GM12878 (cell line): ENCODE data around the gene MATN1. TPM values are rescaled to one million over a fixed set of nuclear protein-coding genes. Genes with fewer than 3 reads are reported as not detected.
A peak's percentile ranks its signal among the peaks of the same experiment; 100 is the strongest.

Experiments used
- ATAC-seq: fragments of 200-7000 bp; cut with Tn5 transposase; 3 replicates; pipeline ENCODE4 v1.9.1; 2020; ENCODE audit warnings: mild to moderate bottlenecking, moderate library complexity
- BruUV-seq: library from RNA; stranded (reverse); fragments of 400-500 nt; replicated peaks from 2 replicates; lab custom pipeline; 2021; lab: Mats Ljungman, UMichigan
- CTCF ChIA-PET: fragments of 300-600 bp; sonication (Branson Sonifier 250); formaldehyde crosslinking; extraction: SDS; loops from one replicate; lab custom pipeline; 2021; ENCODE audit warnings: inconsistent platforms; lab: Yijun Ruan, JAX
- POLR2A ChIA-PET: fragments of 350-600 bp; formaldehyde crosslinking; extraction: SDS; loops from one replicate; lab custom pipeline; 2021; ENCODE audit warnings: inconsistent platforms; lab: Charles Lee
- RAD21 ChIA-PET: fragments of 300-600 bp; sonication (Branson Sonifier 250); formaldehyde crosslinking; loops from one replicate; lab custom pipeline; 2023; ENCODE audit warnings: antibody characterized with exemption; ENCODE audit not compliant: unreplicated experiment; lab: Charles Lee
- SMC1A ChIA-PET: fragments of 300-600 bp; sonication (Branson Sonifier 250); formaldehyde crosslinking; loops from one replicate; lab custom pipeline; 2023; ENCODE audit not compliant: unreplicated experiment, uncharacterized antibody; lab: Charles Lee
- DNase-seq: peaks from one replicate; pipeline ENCODE4 v3.0.0-alpha.2; 2011; ENCODE audit warnings: low read depth, low spot score
- FAIRE-seq: peaks from 3 replicates; lab custom pipeline; 2011; peaks lifted over from hg19 to GRCh38; lab: Jason Lieb, UNC
- H2AFZ ChIP-seq: 2 replicates; pipeline ENCODE4 v1.6.0; 2011; ENCODE audit warnings: low read depth, low read length, control low read depth; ENCODE audit not compliant: control insufficient read depth
- H3K27ac ChIP-seq: 2 replicates; pipeline ENCODE4 v1.5.1; 2011; ENCODE audit warnings: control low read depth; ENCODE audit not compliant: control insufficient read depth, insufficient read depth
- H3K27me3 ChIP-seq, 2 experiments: replicated peaks in 1 of 2; 2 replicates each; pipeline versions ENCODE4 v1.6.0 to v1.6.1; 2011; ENCODE audit warnings: low read length in 1 of 2; ENCODE audit not compliant: control insufficient read depth in 2 of 2, insufficient read depth in 2 of 2
- H3K36me3 ChIP-seq, 2 experiments: 2 replicates each; pipeline ENCODE4 v1.5.1; 2011; ENCODE audit warnings: low read length in 1 of 2; ENCODE audit not compliant: control insufficient read depth in 2 of 2, insufficient read depth in 2 of 2
- H3K4me1 ChIP-seq: 2 replicates; pipeline ENCODE4 v1.6.1; 2011; ENCODE audit warnings: mild to moderate bottlenecking, low read length, moderate library complexity, mixed read lengths; ENCODE audit not compliant: control insufficient read depth, insufficient read depth
- H3K4me2 ChIP-seq: 2 replicates; pipeline ENCODE4 v1.6.0; 2011; ENCODE audit warnings: control low read depth; ENCODE audit not compliant: control insufficient read depth, insufficient read depth
- H3K4me3 ChIP-seq: fragments of 200-600 bp; sonication (generic); 2 replicates; pipeline ENCODE4 v1.5.1; 2016
- H3K79me2 ChIP-seq: 2 replicates; pipeline ENCODE4 v1.6.0; 2011; ENCODE audit warnings: low read length; ENCODE audit not compliant: control insufficient read depth, insufficient read depth
- H3K9ac ChIP-seq: 2 replicates; pipeline ENCODE4 v1.8.0; 2011; ENCODE audit warnings: low read length, control low read depth, mixed read lengths; ENCODE audit not compliant: control insufficient read depth, insufficient read depth
- H3K9me3 ChIP-seq: replicated peaks from 3 replicates; pipeline ENCODE4 v1.5.1; 2011; ENCODE audit warnings: mild to moderate bottlenecking, low read length; ENCODE audit not compliant: control insufficient read depth, insufficient read depth
- H4K20me1 ChIP-seq: 2 replicates; pipeline ENCODE4 v1.6.0; 2011; ENCODE audit not compliant: control insufficient read depth, insufficient read depth
- JUND ChIP-seq: IDR thresholded peaks from 2 replicates; pipeline ENCODE4 v1.6.1; 2012; ENCODE audit warnings: low read depth, mild to moderate bottlenecking, low read length, improper control_type of control experiment, moderate library complexity
- POLR2AphosphoS5 ChIP-seq: IDR thresholded peaks from 2 replicates; pipeline ENCODE4 v1.6.1; 2011; ENCODE audit warnings: mild to moderate bottlenecking, low read length, inconsistent platforms
- RAD51 ChIP-seq: fragments of 450-650 bp; IDR thresholded peaks from 2 replicates; pipeline ENCODE4 v1.6.1; 2016; ENCODE audit warnings: moderate library complexity, mild to moderate bottlenecking, inconsistent platforms
- WGBS: methylation state at CpG from one replicate; pipeline ENCODE4 v1.1.6; 2016; ENCODE audit warnings: low lambda C conversion rate; ENCODE audit not compliant: insufficient replicate concordance, insufficient coverage; ENCODE audit errors: missing lambda C conversion rate; 5-methylcytosine and 5-hydroxymethylcytosine counted together
- in situ Hi-C: fragments of 300-500 bp; cut with MboI; formaldehyde crosslinking; loops from 9 replicates; pipeline ENCODE4 v1.14.3; 2018; ENCODE audit warnings: mixed read lengths
- intact Hi-C: fragments of 100-400 bp; cut with micrococcal nuclease; formaldehyde crosslinking; loops from one replicate; pipeline ENCODE4 v1.14.2; 2022; ENCODE audit not compliant: unreplicated experiment
- polyA plus RNA-seq, 11 experiments: library from polyadenylated mRNA; depleted of rRNA in 4 of 11; unstranded in 6 of 11; stranded (reverse) in 5 of 11; fragments of >200 nt; fragmentation: Nextera tagmentation in 4 of 11; fragmentation: Illumina TruSeq in 1 of 11; extraction: Ambion mirVana in 4 of 11; extraction: Trizol in 1 of 11; gene quantifications; 1 replicate in 1 of 11; 2 replicates in 10 of 11; pipeline versions ENCODE4 v1.2.1 to v1.2.3, GENCODE V29; 2011 to 2016; ENCODE audit warnings: inconsistent platforms in 2 of 11, missing spikeins in 2 of 11, low read depth in 1 of 11
- total RNA-seq, 4 experiments: library from RNA; depleted of rRNA in 3 of 4; stranded (reverse); fragments of >200 nt in 3 of 4; fragmentation: Illumina TruSeq in 1 of 4; extraction: Trizol in 1 of 4; gene quantifications; 2 replicates each; pipeline versions ENCODE4 v1.2.1 to v1.2.3, GENCODE V29; 2013 to 2021
- TF ChIP-seq, protein P1 (sequence below): fragments of 450-650 bp; conservative IDR thresholded peaks from 2 replicates; pipeline ENCODE4 v1.6.1; 2017; ENCODE audit warnings: mild to moderate bottlenecking, moderate library complexity

The MATN1 gene
- total and polyA plus RNA-seq, 10 of the 15 experiments (the other 5 are each of a cell fraction or from before 2014, with no cell fraction given): 0.04 to 0.50 (median 0.10) TPM; not detected in 1

DNA sequence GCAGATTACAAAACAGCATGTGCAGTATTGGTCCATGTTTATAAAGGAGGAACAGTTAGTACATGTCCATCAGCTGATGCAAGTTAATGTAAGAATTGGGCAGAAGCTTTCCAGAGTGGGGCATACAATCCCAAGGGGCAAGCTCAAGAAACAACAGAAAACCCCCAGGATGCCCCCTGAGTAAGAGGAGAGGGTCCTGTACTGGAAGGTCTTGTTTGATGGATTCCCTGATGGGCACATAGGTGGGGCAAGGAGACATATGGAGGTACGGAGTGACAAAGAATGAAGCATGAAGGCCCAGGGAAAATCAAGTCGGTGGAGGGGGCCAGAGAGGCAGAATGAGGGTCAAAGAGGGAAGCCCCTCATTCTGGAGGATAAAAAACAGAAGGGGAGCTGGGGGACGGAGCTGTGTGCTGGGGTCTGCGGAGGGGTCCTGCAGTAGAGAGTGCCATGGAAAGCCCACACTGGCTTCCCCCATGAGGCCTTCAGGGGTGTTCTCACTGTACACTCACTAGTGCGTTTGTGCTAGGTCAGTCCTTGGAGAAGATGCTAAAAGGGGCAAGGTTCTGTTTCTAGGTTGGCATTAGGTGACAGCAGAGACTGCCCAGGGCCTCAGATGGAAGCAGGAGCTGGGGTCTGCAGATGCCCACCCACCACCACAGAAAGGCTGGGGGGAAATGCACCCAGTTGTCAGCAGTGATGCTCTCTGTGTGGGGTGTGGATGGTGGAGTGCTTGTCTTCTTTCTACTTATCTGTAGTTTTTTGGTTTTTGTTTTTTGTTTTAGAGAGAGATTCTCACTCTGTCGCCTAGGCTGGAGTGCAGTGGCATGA, 12.5 kb upstream of the MATN1 start:
- no peak overlapping the region for H3K4me3 ChIP-seq
- TF ChIP-seq, protein P1, sequence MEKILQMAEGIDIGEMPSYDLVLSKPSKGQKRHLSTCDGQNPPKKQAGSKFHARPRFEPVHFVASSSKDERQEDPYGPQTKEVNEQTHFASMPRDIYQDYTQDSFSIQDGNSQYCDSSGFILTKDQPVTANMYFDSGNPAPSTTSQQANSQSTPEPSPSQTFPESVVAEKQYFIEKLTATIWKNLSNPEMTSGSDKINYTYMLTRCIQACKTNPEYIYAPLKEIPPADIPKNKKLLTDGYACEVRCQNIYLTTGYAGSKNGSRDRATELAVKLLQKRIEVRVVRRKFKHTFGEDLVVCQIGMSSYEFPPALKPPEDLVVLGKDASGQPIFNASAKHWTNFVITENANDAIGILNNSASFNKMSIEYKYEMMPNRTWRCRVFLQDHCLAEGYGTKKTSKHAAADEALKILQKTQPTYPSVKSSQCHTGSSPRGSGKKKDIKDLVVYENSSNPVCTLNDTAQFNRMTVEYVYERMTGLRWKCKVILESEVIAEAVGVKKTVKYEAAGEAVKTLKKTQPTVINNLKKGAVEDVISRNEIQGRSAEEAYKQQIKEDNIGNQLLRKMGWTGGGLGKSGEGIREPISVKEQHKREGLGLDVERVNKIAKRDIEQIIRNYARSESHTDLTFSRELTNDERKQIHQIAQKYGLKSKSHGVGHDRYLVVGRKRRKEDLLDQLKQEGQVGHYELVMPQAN: no peak
- no peak for TF ChIP-seq JUND
- no peak for TF ChIP-seq RAD51
- peak; percentile 70 for TF ChIP-seq POLR2AphosphoS5
- FAIRE-seq (no peak), ATAC-seq (no peak), DNase-seq (no peak)
- RAD21 ChIA-PET: no interaction called here
- intact Hi-C loops (no loop called here), in situ Hi-C loops (no loop called here)
- CTCF ChIA-PET: interaction anchor here (2.4 kb wide), 1 partner anchor 44 kb away, joined by 8 read pairs; no protein-coding TSS in a partner anchor
- H3K9ac ChIP-seq: no peak overlapping the region
- SMC1A ChIA-PET: interaction anchor here (1.1 to 21.5 kb wide), 5 partner anchors 10 to 44 kb away, joined by 3 to 556 read pairs (median 6); partner anchors contain the start of gene LAPTM5
- no peaks in the 10 kb centered on the region for H3K9me3 ChIP-seq
- peaks cover 5% of the 10 kb centered on the region for H4K20me1 ChIP-seq
- POLR2A ChIA-PET: interaction anchor here (22.5 kb wide), 1 partner anchor 25 kb away, joined by 741 read pairs; the partner anchor contains the start of gene LAPTM5
- peaks cover 16% of the 10 kb centered on the region for H3K79me2 ChIP-seq
- peaks cover 24% of the 10 kb centered on the region for H3K4me1 ChIP-seq
- H3K27ac ChIP-seq: no peak overlapping the region
- H3K36me3 ChIP-seq: peaks cover 59 to 63% of the 10 kb centered on the region in 2 experiments
- BruUV-seq: no TSS peak
- no peak overlapping the region for H3K4me2 ChIP-seq
- no peak overlapping the region for H2AFZ ChIP-seq
- no peaks in the 10 kb centered on the region for H3K27me3 ChIP-seq
- 94% methylated on average over 6 of the region's 6 CpGs for WGBS
